GM06990 (cell line): Measurements from ENCODE around the gene TNFAIP6.

Experiments used
- DNase-seq: peaks from one replicate; pipeline ENCODE4 v3.0.0-alpha.2; 2011; ENCODE audit not compliant: insufficient read length; ENCODE audit errors: extremely low read depth
- H3K27me3 ChIP-seq: replicated peaks from 2 replicates; pipeline ENCODE4 v1.6.0; 2011; ENCODE audit warnings: low read length; ENCODE audit not compliant: control insufficient read depth, insufficient read depth
- H3K36me3 ChIP-seq: 2 replicates; pipeline ENCODE4 v1.5.1; 2011; ENCODE audit warnings: low read length; ENCODE audit not compliant: control insufficient read depth, insufficient read depth
- H3K4me3 ChIP-seq: replicated peaks from 2 replicates; pipeline ENCODE4 v1.5.1; 2011; ENCODE audit warnings: low read depth, mild to moderate bottlenecking, control low read depth, low read length
- TF ChIP-seq, protein P1 (sequence below): IDR thresholded peaks from 2 replicates; pipeline ENCODE4 v1.5.1; 2011; ENCODE audit warnings: low read length, control low read depth, mild to moderate bottlenecking, inconsistent platforms; ENCODE audit not compliant: insufficient read depth, poor library complexity, severe bottlenecking

Gene TNFAIP6

DNA sequence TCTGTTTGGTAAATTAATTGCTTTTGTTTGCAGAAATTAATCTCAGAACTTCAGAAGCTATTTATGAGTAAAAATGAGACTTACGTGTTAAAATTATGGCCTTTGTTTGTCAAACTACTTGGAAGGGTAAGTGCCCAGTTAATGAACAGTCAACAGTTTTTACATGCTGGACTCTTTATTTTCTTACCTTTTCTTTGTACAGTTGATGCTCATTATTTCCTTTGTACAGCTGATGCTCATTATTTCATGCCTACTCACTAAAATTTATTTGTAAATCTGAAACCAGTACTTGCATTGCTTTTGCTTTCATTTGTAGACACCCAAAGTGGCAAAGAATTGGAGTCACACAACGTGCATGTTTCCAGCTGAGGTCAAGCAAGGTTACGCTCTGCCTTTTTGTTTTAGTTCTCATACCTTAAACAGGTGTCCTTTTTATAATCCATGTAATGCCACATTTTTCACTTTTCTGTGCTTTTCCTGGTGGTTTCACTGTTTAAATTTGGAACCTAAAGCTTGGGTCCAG lies 65.6 kb downstream of the TNFAIP6 start:
- Histone ChIP-seq H3K36me3 (peaks cover 8% of the 10 kb centered on the region), H3K4me3 (no peak overlapping the region), H3K27me3 (no peaks in the 10 kb centered on the region)
- DNase-seq: peak; percentile 16
- TF ChIP-seq, protein P1, sequence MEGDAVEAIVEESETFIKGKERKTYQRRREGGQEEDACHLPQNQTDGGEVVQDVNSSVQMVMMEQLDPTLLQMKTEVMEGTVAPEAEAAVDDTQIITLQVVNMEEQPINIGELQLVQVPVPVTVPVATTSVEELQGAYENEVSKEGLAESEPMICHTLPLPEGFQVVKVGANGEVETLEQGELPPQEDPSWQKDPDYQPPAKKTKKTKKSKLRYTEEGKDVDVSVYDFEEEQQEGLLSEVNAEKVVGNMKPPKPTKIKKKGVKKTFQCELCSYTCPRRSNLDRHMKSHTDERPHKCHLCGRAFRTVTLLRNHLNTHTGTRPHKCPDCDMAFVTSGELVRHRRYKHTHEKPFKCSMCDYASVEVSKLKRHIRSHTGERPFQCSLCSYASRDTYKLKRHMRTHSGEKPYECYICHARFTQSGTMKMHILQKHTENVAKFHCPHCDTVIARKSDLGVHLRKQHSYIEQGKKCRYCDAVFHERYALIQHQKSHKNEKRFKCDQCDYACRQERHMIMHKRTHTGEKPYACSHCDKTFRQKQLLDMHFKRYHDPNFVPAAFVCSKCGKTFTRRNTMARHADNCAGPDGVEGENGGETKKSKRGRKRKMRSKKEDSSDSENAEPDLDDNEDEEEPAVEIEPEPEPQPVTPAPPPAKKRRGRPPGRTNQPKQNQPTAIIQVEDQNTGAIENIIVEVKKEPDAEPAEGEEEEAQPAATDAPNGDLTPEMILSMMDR: no peak

DNA sequence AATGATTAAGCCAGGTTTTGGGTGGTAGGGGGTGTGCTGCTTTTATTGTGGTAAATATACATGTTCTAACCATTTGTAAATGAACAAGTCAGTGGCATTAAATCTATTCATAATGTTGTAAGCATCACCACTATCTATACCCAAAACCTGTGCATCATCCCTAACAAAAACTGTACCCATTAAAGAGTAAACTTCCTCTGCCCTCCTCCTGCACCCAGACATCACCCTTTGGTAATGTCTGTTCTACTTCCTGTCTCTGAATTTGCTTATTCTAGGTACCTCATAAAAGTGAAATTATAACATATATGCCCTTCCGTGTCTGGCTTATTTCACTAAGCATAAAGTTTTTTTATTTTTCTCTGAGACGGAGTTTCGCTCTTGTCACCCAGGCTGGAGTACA lies 66.4 kb downstream of the TNFAIP6 start:
- peaks cover 8% of the 10 kb centered on the region for H3K36me3 ChIP-seq
- no peak overlapping the region for H3K4me3 ChIP-seq
- TF ChIP-seq, protein P1: no peak
- no peak for DNase-seq
- H3K27me3 ChIP-seq: no peaks in the 10 kb centered on the region
